HG03064 (cell line): Measurements from ENCODE around the gene TEX54.
"Not testable (repeated sequence)": the region's sequence is repeated elsewhere in the genome, so short reads cannot be mapped to it uniquely, and the experiment has no call there.

Experiments
- ATAC-seq: cut with Tn5 transposase; IDR thresholded peaks from one replicate; pipeline ENCODE4 v1.9.1; 2021; ENCODE audit warnings: low read depth; ENCODE audit not compliant: unreplicated experiment

The TEX54 gene

DNA sequence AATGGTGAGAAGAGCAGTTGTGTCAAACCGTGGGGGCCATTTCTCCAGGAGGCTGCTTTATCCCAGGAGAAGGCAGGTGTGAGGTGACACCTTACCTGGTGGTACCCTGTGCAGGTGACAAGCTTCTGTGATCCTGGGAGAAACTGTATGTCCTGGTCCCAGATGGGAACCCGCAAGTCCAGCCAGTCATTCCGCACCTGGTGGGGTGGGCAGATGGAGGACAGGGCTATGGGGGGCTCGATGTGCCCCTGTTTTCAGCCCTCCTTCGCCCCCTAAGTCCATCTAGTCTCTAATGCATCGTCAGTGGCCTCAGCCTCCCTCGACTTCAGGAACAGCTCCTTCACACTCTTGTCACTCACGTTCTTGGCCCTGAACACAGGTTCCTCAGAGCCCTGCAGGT, 2.7 kb upstream of the TEX54 start:
- ATAC-seq: no peak

DNA sequence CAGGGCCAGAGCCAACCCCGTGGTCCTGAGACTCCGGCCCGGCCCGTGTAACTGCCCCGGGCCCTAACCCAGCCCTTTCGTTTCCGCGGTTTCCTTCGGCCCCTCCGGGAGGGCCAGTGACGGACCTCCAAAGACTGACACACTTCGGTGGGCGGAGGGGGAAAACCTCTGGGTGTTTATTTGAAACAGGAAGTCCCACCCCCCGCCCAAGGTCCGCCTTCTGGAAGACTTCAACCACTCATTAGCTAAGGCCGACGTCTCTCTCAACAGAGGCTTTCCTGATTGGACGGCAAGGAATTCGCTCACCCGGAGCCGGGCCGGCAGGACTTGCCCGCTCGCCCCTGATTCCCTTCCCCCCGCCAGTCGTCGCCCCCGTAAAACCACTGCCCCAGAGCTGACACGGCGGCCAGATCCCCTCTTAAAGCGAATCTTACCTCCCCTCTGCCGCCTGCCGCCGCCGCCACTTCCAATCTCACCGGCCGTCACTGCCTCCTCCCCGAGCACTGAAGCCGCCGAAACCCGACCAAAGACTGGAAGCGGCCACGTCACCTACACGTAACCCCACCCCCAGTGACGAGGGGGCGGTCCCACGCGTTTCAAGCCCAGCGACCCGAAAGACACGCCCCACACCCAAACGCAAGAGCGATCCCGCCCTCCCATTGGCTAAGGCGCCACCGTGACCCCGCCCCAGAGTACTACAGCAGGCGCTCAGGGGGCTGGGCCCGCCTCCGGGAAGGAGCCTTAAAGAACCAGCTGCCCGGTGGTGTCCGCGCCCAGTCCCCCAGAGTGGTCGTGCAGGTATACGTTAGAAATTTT, 913 bp downstream of the TEX54 start, which contains the start of gene STX5:
STX5 (minus strand) TSS at position 532 of the 816 bp plus-strand sequence. CDS start 808 bp downstream, outside the sequence.
- peak; percentile 75 for ATAC-seq

DNA sequence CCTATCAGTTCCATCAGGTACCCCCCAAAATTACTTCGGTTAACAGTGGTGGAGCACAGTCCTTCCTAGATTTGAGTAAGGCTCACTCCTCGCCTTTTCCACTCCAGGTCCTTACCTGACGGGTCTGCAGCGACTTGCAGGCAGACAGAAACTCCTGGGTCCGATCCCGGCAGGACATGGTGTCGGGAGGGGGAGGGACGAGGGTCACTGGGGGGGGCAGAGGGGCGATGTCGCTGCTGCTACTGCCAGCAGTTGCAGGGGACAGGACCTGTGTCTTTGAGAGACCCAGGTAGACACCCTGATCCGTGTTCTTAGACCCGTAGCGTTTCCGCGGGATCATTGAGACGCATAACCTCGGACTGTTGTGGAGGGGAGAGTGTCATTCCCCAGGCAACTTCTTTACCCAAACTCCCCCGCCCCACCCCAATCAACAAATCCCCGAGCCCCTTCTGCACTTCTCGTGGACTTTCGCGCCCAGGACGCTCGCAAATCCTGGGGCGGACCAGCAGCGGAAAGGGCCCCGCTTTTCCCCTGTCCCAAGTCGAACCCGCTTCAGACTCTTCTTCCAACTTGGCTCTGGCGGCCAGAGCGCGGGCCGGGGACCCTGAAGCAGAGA, 1.6 kb downstream of the TEX54 start:
- ATAC-seq: no peak

DNA sequence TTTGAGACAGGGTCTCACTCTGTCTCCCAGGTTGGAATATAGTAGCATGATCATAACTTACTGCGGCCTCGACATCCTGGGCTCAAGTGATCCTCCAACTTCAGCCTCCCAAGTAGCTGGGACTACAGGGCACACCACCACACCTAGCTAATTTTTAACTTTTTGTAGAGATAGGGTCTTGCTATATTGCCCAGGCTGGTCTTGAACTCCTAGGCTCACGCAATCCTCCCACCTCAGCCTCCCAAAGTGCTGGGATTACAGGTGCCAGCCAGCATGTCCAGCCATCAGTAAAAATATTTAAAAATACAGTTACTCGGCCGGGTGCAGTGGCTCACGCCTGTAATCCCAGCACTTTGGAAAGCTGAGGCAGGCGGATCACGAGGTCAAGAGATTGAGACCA, 4.5 kb downstream of the TEX54 start:
- not testable (repeated sequence) for ATAC-seq

DNA sequence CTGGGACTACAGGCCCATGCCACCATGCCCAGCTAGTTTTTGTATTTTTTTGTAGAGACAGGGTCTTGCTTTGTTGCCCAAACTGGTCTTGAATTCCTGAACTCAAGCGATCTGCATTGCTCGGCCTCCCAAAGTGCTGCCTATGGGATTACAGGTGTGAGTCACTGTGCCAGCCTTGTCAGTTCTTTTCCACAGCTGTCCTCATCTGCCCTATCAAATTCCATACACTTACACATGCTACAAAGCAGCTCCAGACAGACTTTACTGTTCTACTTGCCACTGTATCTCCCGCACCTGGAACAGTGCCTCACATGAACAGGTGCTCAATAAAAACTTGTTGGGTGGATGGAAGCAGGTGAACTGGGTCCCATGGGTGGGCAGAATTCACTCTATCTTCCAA, 9.0 kb downstream of the TEX54 start:
- no peak for ATAC-seq

DNA sequence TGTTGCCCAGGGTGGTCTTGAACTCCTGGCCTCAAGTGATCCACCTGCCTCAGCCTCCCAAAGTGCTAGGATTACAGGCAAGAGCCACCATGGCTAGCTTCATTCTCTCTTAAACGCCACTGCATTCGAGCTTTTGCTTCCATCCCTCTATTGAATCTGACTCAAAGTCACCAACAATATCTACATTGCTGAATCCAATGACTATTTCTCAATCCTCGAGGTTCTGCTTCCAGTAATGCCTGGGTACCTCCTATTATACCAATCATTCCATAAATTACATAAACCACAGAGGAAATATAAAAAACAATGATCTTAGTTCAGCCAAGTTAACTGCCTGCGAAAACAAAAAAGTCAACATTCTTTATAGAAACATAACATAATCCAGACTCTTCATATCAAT, 15.5 kb downstream of the TEX54 start:
- ATAC-seq: no peak

DNA sequence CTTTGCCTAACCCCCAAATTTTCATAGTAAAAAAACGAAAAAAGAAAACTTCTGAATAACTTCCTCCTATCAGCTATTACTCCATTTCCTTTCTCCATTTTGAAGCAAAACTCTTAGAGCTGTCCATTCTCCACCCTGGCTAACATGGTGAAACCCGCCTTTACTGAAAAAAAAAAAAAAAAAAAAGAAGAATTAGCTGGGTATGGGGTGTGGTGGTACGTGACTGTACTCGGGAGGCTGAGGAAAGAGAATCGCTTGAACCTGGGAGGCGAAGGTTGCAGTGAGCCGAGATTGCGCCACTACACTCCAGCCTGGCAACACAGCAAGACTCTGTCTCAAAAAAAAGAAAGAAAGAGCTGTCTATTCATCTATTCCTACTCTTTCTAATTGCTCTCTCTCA, 16.1 kb downstream of the TEX54 start:
- no peak for ATAC-seq

DNA sequence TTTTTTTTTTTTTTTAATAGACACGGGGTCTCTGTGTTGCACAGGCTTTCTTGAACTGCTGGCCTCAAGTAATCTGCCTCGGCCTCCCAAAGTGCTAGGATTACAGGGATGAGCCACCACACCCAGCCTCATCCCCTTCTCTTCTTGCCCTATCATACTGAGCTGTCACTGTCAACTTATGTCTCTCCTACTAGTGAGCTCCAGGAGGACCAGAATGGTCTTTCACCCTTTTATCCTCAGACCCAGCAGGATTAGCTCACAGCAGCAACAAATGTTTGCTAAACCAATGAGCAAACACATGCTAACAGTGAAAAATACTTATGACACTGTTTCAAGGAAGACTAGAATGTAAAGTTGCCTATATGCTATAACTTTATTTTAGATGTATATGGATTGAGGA, 21.0 kb downstream of the TEX54 start:
- ATAC-seq: no peak

DNA sequence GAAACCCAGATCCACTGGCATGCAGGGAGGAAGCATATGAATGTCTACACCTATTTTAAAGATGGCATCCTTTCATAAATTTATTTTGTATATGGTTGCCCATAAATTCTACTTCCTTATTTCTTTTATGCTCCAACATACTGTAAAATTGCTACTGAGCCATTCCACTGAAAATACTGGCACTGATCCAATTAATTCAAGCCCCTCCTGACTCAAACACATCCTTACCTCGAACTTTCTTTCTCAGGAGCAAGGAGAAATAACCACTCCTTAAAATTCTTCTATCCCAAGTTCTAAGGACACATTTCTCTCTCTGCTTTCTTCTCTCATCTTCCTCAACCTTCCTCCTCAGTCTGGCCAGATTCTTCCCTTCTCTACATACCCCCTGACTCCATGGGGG, 21.9 kb downstream of the TEX54 start:
- ATAC-seq: no peak

DNA sequence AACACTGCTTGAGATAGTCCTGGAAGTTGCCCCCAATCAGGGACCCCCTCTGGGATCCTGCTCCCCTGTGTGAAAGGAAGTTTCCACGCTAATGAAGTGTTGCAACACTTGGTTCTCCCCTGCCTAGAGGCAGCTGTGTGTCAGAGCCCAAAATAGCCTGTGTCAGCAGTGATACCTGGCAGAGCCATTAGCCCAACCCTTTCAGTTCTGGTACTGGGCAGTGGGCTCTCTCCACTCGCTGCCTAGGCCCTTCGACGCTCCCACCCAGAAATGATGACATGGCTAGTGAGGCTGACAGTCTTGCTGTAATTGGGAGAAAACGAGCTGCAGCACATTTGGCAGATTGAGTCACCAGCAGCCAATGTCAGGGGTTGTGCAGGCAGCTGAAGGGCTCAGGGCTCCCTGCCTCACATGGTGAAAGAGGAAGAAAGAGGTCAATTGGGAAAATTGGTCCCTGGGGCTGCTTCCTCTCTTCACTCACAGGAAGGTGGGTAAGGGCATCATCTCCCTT, 26.0 kb downstream of the TEX54 start:
- ATAC-seq: no peak

DNA sequence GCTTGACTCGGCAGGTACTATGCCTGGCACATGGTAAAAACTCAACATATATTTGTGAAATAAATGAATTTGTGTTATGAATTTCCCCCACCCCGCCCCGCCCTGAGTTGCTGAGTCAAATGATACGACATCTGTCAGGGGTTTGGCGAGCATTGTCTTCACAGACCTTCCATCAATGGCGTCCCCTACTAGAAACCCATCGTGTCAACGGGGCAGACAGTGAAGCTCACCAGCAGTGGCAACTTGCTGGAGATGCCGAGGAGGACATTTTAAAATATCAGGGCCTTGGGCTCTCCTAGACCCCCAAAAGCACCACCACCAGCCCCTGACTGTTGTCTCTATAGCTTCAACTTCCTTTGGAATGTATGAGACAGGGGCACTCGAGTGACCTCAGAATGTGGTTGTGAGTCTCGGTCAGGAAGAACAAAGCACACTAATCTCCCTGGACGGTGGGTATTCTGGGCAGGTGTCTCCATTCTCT, 26.6 kb downstream of the TEX54 start:
- ATAC-seq: no peak

DNA sequence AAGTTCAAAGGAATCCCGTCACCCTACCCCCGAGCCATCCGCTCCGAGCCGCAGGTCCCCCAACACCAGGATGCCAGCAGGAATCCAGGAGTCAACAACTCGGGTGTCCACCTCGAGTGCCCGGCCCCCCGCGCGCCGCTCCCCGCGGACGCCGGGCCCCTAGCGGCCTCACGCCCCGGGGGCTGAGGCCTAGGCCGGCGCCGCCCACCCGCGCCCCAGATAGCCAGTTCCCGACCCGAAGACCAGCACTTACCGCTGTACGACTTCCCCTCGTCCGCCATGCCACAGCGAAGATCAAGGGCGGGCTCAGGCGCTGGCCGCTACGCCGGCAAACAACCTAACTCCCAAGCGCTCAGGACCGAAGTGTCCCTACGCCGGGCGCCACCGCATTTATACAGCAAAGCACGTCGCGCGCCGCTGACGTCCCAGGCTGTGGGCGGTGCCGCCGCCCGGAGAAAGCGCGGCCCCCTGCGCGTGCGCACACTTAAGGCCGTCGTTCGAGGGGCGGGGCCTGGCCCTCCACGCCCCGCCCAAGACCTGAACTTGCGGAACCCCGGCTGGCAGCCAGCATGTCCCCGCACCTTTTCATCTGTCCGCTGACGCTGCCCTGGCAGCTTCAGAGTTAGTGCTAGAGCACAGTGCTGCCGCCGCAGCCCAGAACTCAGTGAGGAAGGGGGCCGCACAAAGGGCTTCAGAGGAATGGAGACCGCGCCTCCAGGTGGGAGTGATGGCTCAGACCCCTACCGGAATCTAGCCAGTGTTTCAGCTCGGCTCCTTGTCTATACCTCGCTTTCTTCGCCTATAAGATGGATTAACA, 27.4 kb downstream of the TEX54 start, which contains the start of gene NXF1:
NXF1 (minus strand) TSS at position 365 of the 817 bp plus-strand sequence; CDS start at position 281, 84 bp downstream.
- peak; percentile 73 for ATAC-seq

DNA sequence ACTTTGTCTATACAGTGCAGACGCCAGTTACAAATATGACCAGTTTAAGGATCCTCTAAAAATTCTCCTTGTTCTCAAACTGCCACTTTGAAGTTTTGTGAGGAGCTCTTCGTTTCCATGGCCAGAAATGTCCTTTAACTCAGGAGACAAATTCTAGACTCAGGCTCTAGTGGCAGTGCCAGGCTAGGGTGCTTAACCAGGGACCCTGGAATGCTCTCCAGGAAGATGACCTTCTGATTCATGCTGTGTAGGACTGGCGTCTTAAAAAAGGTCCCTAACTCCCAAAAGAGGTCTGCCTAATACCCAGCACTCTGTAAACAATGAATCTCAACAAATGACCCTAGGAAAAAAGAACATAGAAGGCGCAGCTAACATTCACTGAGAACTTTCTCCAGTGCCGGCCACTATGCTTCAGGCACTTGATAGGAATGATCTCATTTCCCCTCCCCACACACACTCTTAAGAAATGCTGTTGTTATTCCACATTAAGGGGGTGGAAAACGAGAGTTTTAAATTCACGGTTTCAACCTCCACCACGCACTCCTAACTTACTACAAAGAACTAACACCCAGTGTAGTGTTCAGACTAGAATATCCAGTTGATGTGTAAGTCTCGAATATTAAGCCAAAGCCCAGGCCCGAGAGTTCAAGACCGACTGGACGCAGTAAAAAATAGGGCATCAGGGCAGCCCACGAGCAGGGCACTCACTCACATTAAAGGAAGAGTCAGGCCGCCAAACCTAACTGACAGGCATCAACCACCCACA, 28.1 kb downstream of the TEX54 start:
- ATAC-seq: peak; percentile 8

DNA sequence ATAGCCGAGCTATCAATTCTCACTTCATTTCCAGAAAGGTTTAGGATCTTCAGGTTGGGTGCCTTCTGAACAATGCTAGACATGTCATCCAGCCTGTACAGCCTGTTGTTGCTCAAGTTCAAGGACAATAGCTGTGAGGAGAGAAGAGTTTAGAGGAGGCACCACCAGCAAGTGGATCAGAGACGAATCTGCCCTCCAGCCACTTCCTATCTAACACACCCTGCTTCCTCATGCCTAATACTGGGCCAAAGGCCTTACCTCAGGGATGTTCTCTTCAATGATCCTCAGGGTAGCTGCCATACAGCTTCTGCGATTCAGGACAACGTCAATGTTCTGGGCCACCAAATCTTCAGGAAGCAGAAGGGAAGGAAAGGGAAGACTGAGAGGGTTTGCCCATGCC, 31.6 kb downstream of the TEX54 start:
- no peak for ATAC-seq

DNA sequence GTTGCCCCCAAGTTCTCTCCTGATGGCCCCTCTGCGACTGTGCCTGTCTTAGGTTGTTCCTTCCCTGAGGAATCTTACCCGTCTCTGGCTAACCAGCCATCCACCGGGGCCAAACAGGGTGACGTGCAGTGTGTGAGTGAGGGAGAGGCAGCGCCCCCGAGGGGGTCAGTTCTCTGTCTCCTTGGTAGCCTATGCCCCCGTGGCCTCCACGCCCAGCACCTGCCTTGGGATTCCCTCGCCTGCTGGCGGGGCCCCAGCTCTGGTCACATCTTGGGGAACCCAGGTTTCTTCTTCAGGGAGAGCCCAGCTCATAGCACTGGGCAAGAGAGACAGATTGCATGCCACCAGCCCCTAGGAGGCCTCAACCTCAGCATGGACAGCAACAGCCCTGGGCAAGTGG, 33.2 kb downstream of the TEX54 start:
- no peak for ATAC-seq

DNA sequence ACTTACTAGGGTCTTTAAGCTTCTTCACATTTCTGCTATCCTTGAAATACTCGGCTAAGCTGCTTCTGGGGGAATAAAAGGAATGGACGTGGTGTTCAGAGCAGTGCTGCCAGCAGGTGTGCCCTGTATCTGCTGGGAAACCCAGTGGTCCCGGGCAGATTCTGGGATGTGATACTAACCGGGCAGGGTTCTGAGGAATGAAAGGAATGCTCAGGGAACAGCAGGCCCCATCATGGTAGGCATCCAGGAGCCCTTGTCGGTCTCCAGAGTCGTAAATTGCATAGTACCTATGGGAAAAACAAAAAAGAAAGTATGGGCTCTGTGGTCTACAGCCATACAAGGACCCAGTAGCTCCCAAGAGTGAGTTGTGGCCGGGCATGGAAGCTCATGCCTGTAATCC, 36.4 kb downstream of the TEX54 start:
- ATAC-seq: no peak

DNA sequence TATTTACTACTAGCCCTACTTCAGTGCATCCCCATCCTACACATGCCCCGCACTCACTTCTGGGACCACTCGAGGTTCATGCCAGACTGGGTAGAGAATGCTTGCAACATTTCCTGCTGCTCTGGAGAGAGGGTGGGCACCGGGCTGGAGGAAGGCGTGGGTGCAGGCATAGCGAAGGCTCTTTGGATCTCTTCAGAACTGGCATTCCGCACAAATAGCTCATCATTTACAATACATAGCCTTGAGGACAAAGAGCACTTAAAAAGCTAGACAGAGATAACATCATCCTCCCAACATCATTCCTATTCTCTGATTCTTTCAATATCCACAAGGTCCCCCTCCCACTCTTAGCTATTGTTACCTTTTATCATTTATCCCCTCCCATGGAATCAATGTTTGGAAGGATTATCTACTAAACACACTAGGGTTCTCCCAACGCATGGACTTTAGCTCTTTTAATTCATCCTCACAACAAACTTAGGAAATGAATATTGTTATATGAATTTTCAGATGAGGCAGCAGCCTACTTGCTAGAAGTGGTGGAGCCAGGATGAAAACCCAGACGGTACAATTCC, 38.4 kb downstream of the TEX54 start:
- no peak for ATAC-seq

DNA sequence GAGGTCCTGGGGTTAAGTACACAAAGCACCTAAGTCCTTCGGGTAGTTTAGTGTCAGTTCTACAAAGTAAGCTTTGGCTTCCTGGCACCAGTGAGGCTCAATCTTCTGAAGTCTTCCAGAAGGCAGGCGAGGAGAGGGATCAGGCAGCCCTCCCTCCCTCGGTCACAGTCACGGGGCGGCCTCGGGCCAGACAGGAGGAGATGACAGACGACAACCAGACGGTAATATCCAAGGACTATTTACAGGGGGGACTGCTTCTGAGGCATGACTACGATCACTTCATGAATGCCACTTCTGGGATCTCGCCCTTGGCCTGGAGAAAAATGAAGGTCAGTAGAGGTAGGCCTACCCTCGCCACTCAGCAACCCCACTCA, 40.5 kb downstream of the TEX54 start:
- no peak for ATAC-seq

DNA sequence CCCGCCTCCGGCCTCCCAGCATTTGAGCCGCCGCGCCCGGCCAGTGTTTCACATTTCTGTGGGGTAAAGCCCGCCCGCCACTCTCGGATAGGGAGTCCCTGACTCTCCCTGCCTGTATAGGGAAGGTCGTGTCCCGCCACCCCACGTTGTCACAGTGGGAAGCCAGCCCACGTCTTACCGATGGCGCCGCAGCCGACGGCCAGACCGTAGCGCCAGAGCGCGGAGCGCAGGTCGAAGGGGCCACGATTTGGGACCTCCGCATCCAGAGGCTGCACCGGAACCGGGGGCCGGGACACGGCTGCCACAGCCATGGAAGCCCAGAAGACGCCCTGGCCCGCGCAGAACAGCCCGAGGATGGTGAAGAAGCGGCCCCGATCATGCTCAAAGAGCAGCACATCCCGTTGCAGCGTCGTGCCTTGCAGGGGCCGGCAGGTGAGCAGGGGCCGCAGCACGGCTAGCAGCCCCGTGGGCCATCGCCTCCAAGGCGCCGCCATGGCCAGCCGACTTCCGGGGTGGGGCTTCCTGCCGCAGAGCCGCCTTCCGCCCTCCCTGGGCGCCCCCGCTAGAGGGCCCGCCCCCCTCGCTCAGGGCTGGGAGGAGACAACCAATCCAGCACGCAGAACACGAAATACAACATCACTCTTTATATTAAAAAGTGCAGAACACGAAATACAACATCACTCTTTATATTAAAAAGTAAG, 41.0 kb downstream of the TEX54 start, which contains the start of gene TMEM223:
TMEM223 (minus strand) TSS at position 506 of the 701 bp plus-strand sequence; CDS start at position 494, 12 bp downstream.
- peak; percentile 54 for ATAC-seq
